Dermis lymphatic vessel endothelial cell (primary cell): ENCODE measurements around the gene ANKRD66. TPM values are rescaled to one million over a fixed set of nuclear protein-coding genes. Genes with fewer than 3 reads are reported as not detected.

Experiments
- total RNA-seq: library from RNA; depleted of rRNA; stranded (reverse); fragments of >200 nt; gene quantifications from 2 replicates; pipeline ENCODE4 v1.2.1, GENCODE V29; 2014

Gene ANKRD66
- total RNA-seq, result not detected in 2 replicates

GRCh38 chr6:46746696-46747095, at the start of gene ANKRD66:
ANKRD66 (plus strand) TSS chr6:46746933; CDS start chr6:46751949, 5,016 bp downstream.

GRCh38 chr6:46734867-46735719, 11.6 kb upstream of the ANKRD66 start, which contains the start of gene PLA2G7:
PLA2G7 (minus strand) TSS chr6:46735375; CDS start chr6:46722891, 12,484 bp downstream.

GRCh38 chr6:46793138-46793537, 46.4 kb downstream of the ANKRD66 start, which contains the start of gene MEP1A:
MEP1A (plus strand) TSS chr6:46793389; CDS start chr6:46793399, 10 bp downstream.

Other genes starting within 250 kb of the ANKRD66 start
- 0.22 and 0.52 TPM in 2 replicates for gene CYP39A1, start 94.1 kb upstream of the ANKRD66 start, total RNA-seq
- 0.43 and 1.5 TPM in 2 replicates for gene SLC25A27, start 94.0 kb upstream of the ANKRD66 start, total RNA-seq
- under 0.01 TPM in 1 of 2 replicates, not detected in the other for gene TDRD6, start 59.0 kb upstream of the ANKRD66 start, total RNA-seq
- not detected in 2 replicates for gene PLA2G7, start 11.6 kb upstream of the ANKRD66 start, total RNA-seq
- gene MEP1A, start 46.5 kb downstream of the ANKRD66 start, total RNA-seq, result not detected in 2 replicates
- gene ADGRF5, start 175.0 kb downstream of the ANKRD66 start, total RNA-seq, result 79.2 and 126 TPM in 2 replicates